HG03060 (cell line): ENCODE measurements around the gene CTSD.

Experiments used
- ATAC-seq: cut with Tn5 transposase; IDR thresholded peaks from one replicate; pipeline ENCODE4 v1.9.1; 2021; ENCODE audit warnings: low read depth, moderate number of reproducible peaks; ENCODE audit not compliant: unreplicated experiment

The CTSD gene

GRCh38 chr11:1782831-1783724 is 19.4 kb upstream of the CTSD start:
- ATAC-seq: no peak

GRCh38 chr11:1782031-1782590 is 18.4 kb upstream of the CTSD start:
- ATAC-seq: no peak

GRCh38 chr11:1781593-1781975 is 17.9 kb upstream of the CTSD start:
- ATAC-seq: no peak

GRCh38 chr11:1780700-1781592 is 17.2 kb upstream of the CTSD start:
- ATAC-seq: no peak

GRCh38 chr11:1779806-1780699 is 16.3 kb upstream of the CTSD start:
- no peak for ATAC-seq

- ATAC-seq: no peak
Measured at GRCh38 chr11:1779034-1779805, 15.5 kb upstream of the CTSD start.

- no peak for ATAC-seq
Measured at GRCh38 chr11:1778141-1778911, 14.6 kb upstream of the CTSD start.

- ATAC-seq: no peak
Measured at GRCh38 chr11:1777737-1778136, 14.0 kb upstream of the CTSD start.

- no peak for ATAC-seq
Measured at GRCh38 chr11:1776944-1777715, 13.4 kb upstream of the CTSD start.

GRCh38 chr11:1776331-1776851 is 12.7 kb upstream of the CTSD start:
- no peak for ATAC-seq

GRCh38 chr11:1774886-1775285 is 11.2 kb upstream of the CTSD start:
- ATAC-seq: no peak

- ATAC-seq: no peak
Measured at GRCh38 chr11:1773994-1774550, 10.3 kb upstream of the CTSD start.

GRCh38 chr11:1773131-1773993 is 9.6 kb upstream of the CTSD start:
- ATAC-seq: no peak

GRCh38 chr11:1772270-1773130 is 8.8 kb upstream of the CTSD start:
- no peak for ATAC-seq

- ATAC-seq: no peak
Measured at GRCh38 chr11:1771700-1772099, 8.0 kb upstream of the CTSD start.

- no peak for ATAC-seq
Measured at GRCh38 chr11:1771273-1771672, 7.5 kb upstream of the CTSD start.
